ENCODE measurements around the gene AEN. TPM values are rescaled to one million over a fixed set of nuclear protein-coding genes. Genes with fewer than 3 reads are reported as not detected.
"Not testable (repeated sequence)": the region's sequence is repeated elsewhere in the genome, so short reads cannot be mapped to it uniquely, and the experiment has no call there.

Gene AEN
- total RNA-seq, 1 donor from 2014 or later = 31.5 TPM

DNA sequence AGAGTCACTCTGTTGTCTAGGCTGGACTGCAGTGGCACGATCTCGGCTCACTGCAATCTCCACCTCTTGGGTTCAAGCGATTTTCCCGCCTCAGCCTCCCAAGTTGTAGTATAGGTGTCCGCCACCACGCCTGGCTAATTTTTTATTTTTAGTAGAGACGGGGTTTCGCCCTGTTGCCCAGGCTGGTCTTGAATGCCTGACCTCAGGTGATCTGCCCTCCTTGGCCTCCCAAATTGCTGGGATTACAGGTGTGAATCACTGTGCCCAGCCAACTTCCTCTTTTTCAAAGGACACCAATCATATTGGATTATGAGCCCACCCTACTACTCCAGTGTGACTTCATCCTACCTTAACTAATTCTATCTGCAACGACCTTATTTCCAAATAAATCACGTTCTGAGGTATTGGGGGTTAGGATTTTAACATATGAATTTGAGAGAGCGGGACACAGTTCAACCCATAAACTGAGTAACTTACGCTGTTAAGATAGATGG lies 20.9 kb downstream of the AEN start:
- Mint-ChIP-seq H3K27ac (ENCODE audit: unreplicated experiment) (no peak overlapping the region), H3K9me3 (ENCODE audit: unreplicated experiment) (no peaks in the 10 kb centered on the region), H3K4me1 (ENCODE audit: unreplicated experiment) (peaks cover 23% of the 10 kb centered on the region), H3K27me3 (ENCODE audit: unreplicated experiment) (peaks cover 12% of the 10 kb centered on the region), H3K4me3 (ENCODE audit: unreplicated experiment) (no peak overlapping the region), H3K36me3 (ENCODE audit: low read depth, unreplicated experiment) (no peaks in the 10 kb centered on the region)
- TF ChIP-seq, protein P1, sequence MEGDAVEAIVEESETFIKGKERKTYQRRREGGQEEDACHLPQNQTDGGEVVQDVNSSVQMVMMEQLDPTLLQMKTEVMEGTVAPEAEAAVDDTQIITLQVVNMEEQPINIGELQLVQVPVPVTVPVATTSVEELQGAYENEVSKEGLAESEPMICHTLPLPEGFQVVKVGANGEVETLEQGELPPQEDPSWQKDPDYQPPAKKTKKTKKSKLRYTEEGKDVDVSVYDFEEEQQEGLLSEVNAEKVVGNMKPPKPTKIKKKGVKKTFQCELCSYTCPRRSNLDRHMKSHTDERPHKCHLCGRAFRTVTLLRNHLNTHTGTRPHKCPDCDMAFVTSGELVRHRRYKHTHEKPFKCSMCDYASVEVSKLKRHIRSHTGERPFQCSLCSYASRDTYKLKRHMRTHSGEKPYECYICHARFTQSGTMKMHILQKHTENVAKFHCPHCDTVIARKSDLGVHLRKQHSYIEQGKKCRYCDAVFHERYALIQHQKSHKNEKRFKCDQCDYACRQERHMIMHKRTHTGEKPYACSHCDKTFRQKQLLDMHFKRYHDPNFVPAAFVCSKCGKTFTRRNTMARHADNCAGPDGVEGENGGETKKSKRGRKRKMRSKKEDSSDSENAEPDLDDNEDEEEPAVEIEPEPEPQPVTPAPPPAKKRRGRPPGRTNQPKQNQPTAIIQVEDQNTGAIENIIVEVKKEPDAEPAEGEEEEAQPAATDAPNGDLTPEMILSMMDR (IDR thresholded peaks at IDR 0.05; ENCODE audit: unreplicated experiment) = no peak
- no peak for DNase-seq (ENCODE audit: low spot score)

DNA sequence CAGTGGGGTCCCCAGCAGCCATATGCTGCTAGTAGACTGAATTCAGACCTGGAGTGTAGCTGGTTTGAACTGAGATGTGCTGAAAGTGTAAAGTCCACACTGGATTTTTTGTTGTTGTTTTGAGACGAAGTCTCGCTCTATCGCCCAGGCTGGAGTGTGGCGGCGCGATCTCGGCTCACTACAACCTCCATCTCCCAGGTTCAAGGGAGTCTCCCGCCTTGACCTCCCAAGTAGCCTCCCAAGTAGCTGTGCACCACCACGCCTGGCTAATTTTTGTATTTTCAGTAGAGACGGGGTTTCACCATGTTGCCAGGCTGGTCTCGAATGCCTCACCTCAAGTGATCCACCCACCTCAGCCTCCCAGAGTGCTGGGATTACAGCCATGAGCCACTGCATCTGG lies 21.4 kb downstream of the AEN start:
- H3K4me3 Mint-ChIP-seq (ENCODE audit: unreplicated experiment); H3K36me3 Mint-ChIP-seq (ENCODE audit: low read depth, unreplicated experiment); DNase-seq (ENCODE audit: low spot score); H3K9me3 Mint-ChIP-seq (ENCODE audit: unreplicated experiment); H3K27ac Mint-ChIP-seq (ENCODE audit: unreplicated experiment): not testable (repeated sequence)
- peaks cover 20% of the 10 kb centered on the region for H3K4me1 Mint-ChIP-seq (ENCODE audit: unreplicated experiment)
- H3K27me3 Mint-ChIP-seq (ENCODE audit: unreplicated experiment) = peaks cover 10% of the 10 kb centered on the region

DNA sequence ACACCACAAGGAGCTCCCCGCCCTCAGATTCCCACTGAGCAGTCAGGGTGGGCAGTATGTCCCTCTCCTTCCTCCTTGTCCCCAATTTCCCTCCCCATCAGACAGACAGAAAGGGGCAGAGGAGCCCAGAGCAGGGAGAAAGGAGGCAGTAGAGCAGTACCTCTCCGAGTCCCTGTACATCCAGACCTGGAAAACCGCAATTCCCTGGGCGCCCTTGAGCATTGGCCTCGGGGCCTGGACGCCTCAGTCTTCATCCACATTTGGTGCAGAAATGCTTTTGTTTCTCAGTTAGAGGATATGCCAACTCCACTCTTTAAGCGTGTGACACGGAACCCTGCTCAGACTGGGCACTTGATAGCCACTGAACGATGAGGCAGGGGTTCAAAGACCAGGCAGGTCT lies 23.6 kb downstream of the AEN start:
- TF ChIP-seq, protein P1 (IDR thresholded peaks at IDR 0.05; ENCODE audit: unreplicated experiment) = no peak
- Mint-ChIP-seq H3K4me3 (ENCODE audit: unreplicated experiment) (no peak overlapping the region), H3K27ac (ENCODE audit: unreplicated experiment) (no peak overlapping the region), H3K4me1 (ENCODE audit: unreplicated experiment) (peaks cover 11% of the 10 kb centered on the region), H3K27me3 (ENCODE audit: unreplicated experiment) (peaks cover 9% of the 10 kb centered on the region), H3K9me3 (ENCODE audit: unreplicated experiment) (no peaks in the 10 kb centered on the region), H3K36me3 (ENCODE audit: low read depth, unreplicated experiment) (peaks cover 3% of the 10 kb centered on the region)
- DNase-seq (ENCODE audit: low spot score) = no peak

DNA sequence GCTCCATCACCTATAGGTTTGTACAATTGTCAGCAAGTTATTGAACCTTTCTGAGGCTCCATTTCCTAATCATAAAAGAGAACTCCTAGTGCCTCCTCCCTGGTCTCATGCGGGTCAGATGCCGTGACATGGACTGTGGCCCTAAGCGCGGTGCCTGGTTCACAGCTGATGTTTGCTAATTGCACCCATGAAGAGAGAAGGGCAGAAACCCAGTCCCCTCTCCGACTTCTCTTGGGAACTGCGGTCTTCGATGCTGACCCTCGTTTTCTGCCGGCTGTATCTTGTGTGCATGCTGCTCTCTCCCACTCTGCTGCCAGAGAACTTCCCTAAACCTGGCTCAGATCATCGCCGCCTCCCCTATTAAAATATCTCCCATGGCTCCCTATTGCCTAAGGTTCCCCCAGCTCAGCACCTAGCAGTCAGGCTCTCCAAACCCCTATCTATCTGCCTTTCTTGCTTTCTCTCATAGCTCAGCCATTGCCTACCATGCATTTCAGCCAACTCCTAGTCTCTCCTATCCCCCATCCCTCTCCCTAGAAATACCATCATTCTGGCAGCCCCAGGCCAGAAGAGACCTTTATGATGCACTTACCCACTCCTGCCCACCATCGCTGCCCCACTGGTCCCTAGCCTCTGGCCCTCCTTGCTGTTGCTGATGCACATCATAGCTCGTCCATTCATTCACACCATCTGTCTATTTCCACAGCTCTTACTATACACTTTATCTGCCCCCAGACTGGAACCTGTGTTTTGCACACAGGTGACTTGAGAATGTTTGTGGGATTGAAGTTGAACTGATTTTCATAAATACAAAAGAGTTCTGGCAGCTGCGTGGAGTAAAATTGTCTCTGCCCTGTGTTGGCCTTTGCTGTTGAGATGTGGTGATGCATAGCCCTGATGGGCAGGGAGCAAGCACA lies 24.3 kb downstream of the AEN start:
- Mint-ChIP-seq H3K27me3 (ENCODE audit: unreplicated experiment) (peaks cover 7% of the 10 kb centered on the region), H3K36me3 (ENCODE audit: low read depth, unreplicated experiment) (peaks cover 3% of the 10 kb centered on the region), H3K4me3 (ENCODE audit: unreplicated experiment) (no peak overlapping the region), H3K9me3 (ENCODE audit: unreplicated experiment) (no peaks in the 10 kb centered on the region), H3K4me1 (ENCODE audit: unreplicated experiment) (peaks cover 9% of the 10 kb centered on the region), H3K27ac (ENCODE audit: unreplicated experiment) (no peak overlapping the region)
- TF ChIP-seq, protein P1 (IDR thresholded peaks at IDR 0.05; ENCODE audit: unreplicated experiment) = no peak
- DNase-seq (ENCODE audit: low spot score) = no peak

DNA sequence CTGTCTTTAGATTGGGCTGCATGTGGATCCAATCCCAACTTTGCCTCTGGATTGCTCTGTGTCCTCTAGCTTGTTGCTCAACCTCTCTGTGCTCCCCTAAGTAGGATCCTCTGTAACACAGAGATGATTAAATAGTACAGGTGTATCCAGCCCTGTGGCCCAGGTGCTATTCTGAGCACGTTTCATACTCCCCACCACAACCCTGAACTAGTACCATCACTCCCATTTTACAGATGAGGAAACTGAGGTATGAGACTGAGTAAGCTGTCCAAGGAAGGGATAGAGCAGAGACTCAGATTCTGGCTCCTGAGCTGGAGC lies 24.9 kb downstream of the AEN start:
- Mint-ChIP-seq H3K27ac (ENCODE audit: unreplicated experiment) (no peak overlapping the region), H3K27me3 (ENCODE audit: unreplicated experiment) (peaks cover 7% of the 10 kb centered on the region), H3K36me3 (ENCODE audit: low read depth, unreplicated experiment) (peaks cover 3% of the 10 kb centered on the region), H3K4me3 (ENCODE audit: unreplicated experiment) (no peak overlapping the region), H3K4me1 (ENCODE audit: unreplicated experiment) (peaks cover 9% of the 10 kb centered on the region), H3K9me3 (ENCODE audit: unreplicated experiment) (no peaks in the 10 kb centered on the region)
- no peak for DNase-seq (ENCODE audit: low spot score)
- TF ChIP-seq, protein P1 (IDR thresholded peaks at IDR 0.05; ENCODE audit: unreplicated experiment) = no peak

Data from endothelial cell (in vitro differentiated cells).